ENCODE results near the gene SPEF2. TPM values are rescaled to one million over a fixed set of nuclear protein-coding genes. Genes with fewer than 3 reads are reported as not detected.

SPEF2 gene
- total RNA-seq, 1 donor from 2014 or later: 4.6 TPM

GRCh38 chr5:35799753-35800152 is 182.1 kb downstream of the SPEF2 start:
- H3K27me3 Mint-ChIP-seq (ENCODE audit: insufficient read depth): no peaks in the 10 kb centered on the region
- H3K36me3 Mint-ChIP-seq (ENCODE audit: low read depth): peaks cover 8% of the 10 kb centered on the region
- no peak overlapping the region for H3K4me3 Mint-ChIP-seq
- no peak for DNase-seq (ENCODE audit: low spot score)
- no peaks in the 10 kb centered on the region for H3K9me3 Mint-ChIP-seq
- intact Hi-C loops (cut with micrococcal nuclease): loop anchor here (10.0 kb wide), 1 partner anchor 875 kb away; the partner anchor contains the start of gene DNAJC21
- H3K4me1 Mint-ChIP-seq (ENCODE audit: low read depth): peaks cover 70% of the 10 kb centered on the region
- no peak overlapping the region for H3K27ac Mint-ChIP-seq

GRCh38 chr5:35803191-35803651 is 185.6 kb downstream of the SPEF2 start:
- Mint-ChIP-seq H3K4me3 (no peak overlapping the region), H3K27ac (peak overlapping the region; percentile 40), H3K36me3 (ENCODE audit: low read depth) (peaks cover 10% of the 10 kb centered on the region), H3K9me3 (no peaks in the 10 kb centered on the region), H3K27me3 (ENCODE audit: insufficient read depth) (peaks cover 2% of the 10 kb centered on the region), H3K4me1 (ENCODE audit: low read depth) (peaks cover 68% of the 10 kb centered on the region)
- no peak for DNase-seq (ENCODE audit: low spot score)
- intact Hi-C loops (cut with micrococcal nuclease): no loop called here

- no peak for DNase-seq (ENCODE audit: low spot score)
- peaks cover 12% of the 10 kb centered on the region for H3K36me3 Mint-ChIP-seq (ENCODE audit: low read depth)
- peak overlapping the region; percentile 41 for H3K27ac Mint-ChIP-seq
- intact Hi-C loops (cut with micrococcal nuclease): no loop called here
- peaks cover 2% of the 10 kb centered on the region for H3K27me3 Mint-ChIP-seq (ENCODE audit: insufficient read depth)
- H3K9me3 Mint-ChIP-seq: no peaks in the 10 kb centered on the region
- no peak overlapping the region for H3K4me3 Mint-ChIP-seq
- peaks cover 65% of the 10 kb centered on the region for H3K4me1 Mint-ChIP-seq (ENCODE audit: low read depth)
Measured at GRCh38 chr5:35804201-35804653, 186.6 kb downstream of the SPEF2 start.

- peaks cover 2% of the 10 kb centered on the region for H3K27me3 Mint-ChIP-seq (ENCODE audit: insufficient read depth)
- H3K27ac Mint-ChIP-seq: peak overlapping the region; percentile 41
- H3K36me3 Mint-ChIP-seq (ENCODE audit: low read depth): peaks cover 11% of the 10 kb centered on the region
- no peaks in the 10 kb centered on the region for H3K9me3 Mint-ChIP-seq
- intact Hi-C loops (cut with micrococcal nuclease): no loop called here
- H3K4me1 Mint-ChIP-seq (ENCODE audit: low read depth): peaks cover 67% of the 10 kb centered on the region
- no peak overlapping the region for H3K4me3 Mint-ChIP-seq
- DNase-seq (ENCODE audit: low spot score): no peak
Measured at GRCh38 chr5:35804841-35805240, 187.2 kb downstream of the SPEF2 start.

- peak overlapping the region; percentile 98 for H3K27ac Mint-ChIP-seq
- H3K36me3 Mint-ChIP-seq (ENCODE audit: low read depth): peaks cover 11% of the 10 kb centered on the region
- DNase-seq (ENCODE audit: low spot score): no peak
- H3K4me1 Mint-ChIP-seq (ENCODE audit: low read depth): peaks cover 56% of the 10 kb centered on the region
- intact Hi-C loops (cut with micrococcal nuclease): loop anchor here (2.0 kb wide), 2 partner anchors 26 to 114 kb away; no protein-coding TSS in a partner anchor
- peak overlapping the region; percentile 56 for H3K4me3 Mint-ChIP-seq
- H3K9me3 Mint-ChIP-seq: no peaks in the 10 kb centered on the region
- no peaks in the 10 kb centered on the region for H3K27me3 Mint-ChIP-seq (ENCODE audit: insufficient read depth)
Measured at GRCh38 chr5:35810601-35811000, 192.9 kb downstream of the SPEF2 start.

- H3K9me3 Mint-ChIP-seq: no peaks in the 10 kb centered on the region
- H3K4me1 Mint-ChIP-seq (ENCODE audit: low read depth): peaks cover 56% of the 10 kb centered on the region
- intact Hi-C loops (cut with micrococcal nuclease): loop anchor here (1.0 to 2.0 kb wide), 10 partner anchors 8 to 114 kb away; no protein-coding TSS in a partner anchor
- H3K27ac Mint-ChIP-seq: peak overlapping the region; percentile 98
- no peak for DNase-seq (ENCODE audit: low spot score)
- H3K27me3 Mint-ChIP-seq (ENCODE audit: insufficient read depth): no peaks in the 10 kb centered on the region
- peak overlapping the region; percentile 70 for H3K4me3 Mint-ChIP-seq
- H3K36me3 Mint-ChIP-seq (ENCODE audit: low read depth): peaks cover 11% of the 10 kb centered on the region
Measured at GRCh38 chr5:35811108-35811741, 193.6 kb downstream of the SPEF2 start.

GRCh38 chr5:35813521-35813920 is 195.9 kb downstream of the SPEF2 start:
- H3K27ac Mint-ChIP-seq: no peak overlapping the region
- intact Hi-C loops (cut with micrococcal nuclease): no loop called here
- H3K9me3 Mint-ChIP-seq: no peaks in the 10 kb centered on the region
- no peak for DNase-seq (ENCODE audit: low spot score)
- peaks cover 8% of the 10 kb centered on the region for H3K36me3 Mint-ChIP-seq (ENCODE audit: low read depth)
- H3K4me1 Mint-ChIP-seq (ENCODE audit: low read depth): peaks cover 40% of the 10 kb centered on the region
- H3K27me3 Mint-ChIP-seq (ENCODE audit: insufficient read depth): no peaks in the 10 kb centered on the region
- H3K4me3 Mint-ChIP-seq: no peak overlapping the region

- H3K36me3 Mint-ChIP-seq (ENCODE audit: low read depth): peaks cover 5% of the 10 kb centered on the region
- no peak for DNase-seq (ENCODE audit: low spot score)
- no peaks in the 10 kb centered on the region for H3K9me3 Mint-ChIP-seq
- no peak overlapping the region for H3K27ac Mint-ChIP-seq
- H3K27me3 Mint-ChIP-seq (ENCODE audit: insufficient read depth): no peaks in the 10 kb centered on the region
- peaks cover 41% of the 10 kb centered on the region for H3K4me1 Mint-ChIP-seq (ENCODE audit: low read depth)
- intact Hi-C loops (cut with micrococcal nuclease): no loop called here
- no peak overlapping the region for H3K4me3 Mint-ChIP-seq
Measured at GRCh38 chr5:35815089-35815936, 197.7 kb downstream of the SPEF2 start.

- Mint-ChIP-seq H3K36me3 (ENCODE audit: low read depth) (peaks cover 5% of the 10 kb centered on the region), H3K9me3 (peaks cover 6% of the 10 kb centered on the region), H3K4me1 (ENCODE audit: low read depth) (peaks cover 42% of the 10 kb centered on the region), H3K27me3 (ENCODE audit: insufficient read depth) (no peaks in the 10 kb centered on the region), H3K4me3 (no peak overlapping the region), H3K27ac (no peak overlapping the region)
- DNase-seq (ENCODE audit: low spot score): no peak
- intact Hi-C loops (cut with micrococcal nuclease): no loop called here
Measured at GRCh38 chr5:35816881-35817521, 199.3 kb downstream of the SPEF2 start.

GRCh38 chr5:35819026-35819425 is 201.4 kb downstream of the SPEF2 start:
- intact Hi-C loops (cut with micrococcal nuclease): loop anchor here (1.0 kb wide), 1 partner anchor 8 kb away; no protein-coding TSS in a partner anchor
- peaks cover 7% of the 10 kb centered on the region for H3K36me3 Mint-ChIP-seq (ENCODE audit: low read depth)
- H3K4me1 Mint-ChIP-seq (ENCODE audit: low read depth): peaks cover 60% of the 10 kb centered on the region
- peaks cover 6% of the 10 kb centered on the region for H3K9me3 Mint-ChIP-seq
- H3K27ac Mint-ChIP-seq: peak overlapping the region; percentile 56
- H3K4me3 Mint-ChIP-seq: no peak overlapping the region
- DNase-seq (ENCODE audit: low spot score): no peak
- no peaks in the 10 kb centered on the region for H3K27me3 Mint-ChIP-seq (ENCODE audit: insufficient read depth)

GRCh38 chr5:35819668-35820067 is 202.0 kb downstream of the SPEF2 start:
- H3K27me3 Mint-ChIP-seq (ENCODE audit: insufficient read depth): no peaks in the 10 kb centered on the region
- peaks cover 60% of the 10 kb centered on the region for H3K4me1 Mint-ChIP-seq (ENCODE audit: low read depth)
- no peak for DNase-seq (ENCODE audit: low spot score)
- H3K9me3 Mint-ChIP-seq: peaks cover 6% of the 10 kb centered on the region
- H3K27ac Mint-ChIP-seq: peak overlapping the region; percentile 4
- intact Hi-C loops (cut with micrococcal nuclease): loop anchor here (1.0 kb wide), 1 partner anchor 8 kb away; no protein-coding TSS in a partner anchor
- peaks cover 10% of the 10 kb centered on the region for H3K36me3 Mint-ChIP-seq (ENCODE audit: low read depth)
- no peak overlapping the region for H3K4me3 Mint-ChIP-seq

- Mint-ChIP-seq H3K27me3 (ENCODE audit: insufficient read depth) (no peaks in the 10 kb centered on the region), H3K27ac (peak overlapping the region; percentile 60), H3K9me3 (peaks cover 6% of the 10 kb centered on the region), H3K4me1 (ENCODE audit: low read depth) (peaks cover 70% of the 10 kb centered on the region), H3K4me3 (no peak overlapping the region), H3K36me3 (ENCODE audit: low read depth) (peaks cover 10% of the 10 kb centered on the region)
- no peak for DNase-seq (ENCODE audit: low spot score)
- intact Hi-C loops (cut with micrococcal nuclease): loop anchor here (1.0 kb wide), 1 partner anchor 12 kb away; no protein-coding TSS in a partner anchor
Measured at GRCh38 chr5:35820735-35821134, 203.1 kb downstream of the SPEF2 start.

Data from activated T-helper 1 cell treated with anti-CD3 and anti-CD28 coated beads, Interleukin-12 subunit alpha, Interleukin-12 subunit beta, Interleukin-2, Interleukin-4 antibody, amounts not matched to agents 30 ng/mL and 10 ng/mL and 1 ng/mL, durations not matched to agents 14 hours and 24 hours and 36 hours (primary cell).